Measurements from ENCODE around the gene ANXA6. TPM values are rescaled to one million over a fixed set of nuclear protein-coding genes. Genes with fewer than 3 reads are reported as not detected.
A peak's percentile ranks its signal among the peaks of the same experiment; 100 is the strongest.
"Not testable (repeated sequence)": the region's sequence is repeated elsewhere in the genome, so short reads cannot be mapped to it uniquely, and the experiment has no call there.

Gene ANXA6
- polyA plus RNA-seq (2013, experiment 1 of 2; ENCODE audit: insufficient read length), result 795 TPM
- 750 TPM for polyA plus RNA-seq (2013, experiment 2 of 2; ENCODE audit: insufficient read length)

DNA sequence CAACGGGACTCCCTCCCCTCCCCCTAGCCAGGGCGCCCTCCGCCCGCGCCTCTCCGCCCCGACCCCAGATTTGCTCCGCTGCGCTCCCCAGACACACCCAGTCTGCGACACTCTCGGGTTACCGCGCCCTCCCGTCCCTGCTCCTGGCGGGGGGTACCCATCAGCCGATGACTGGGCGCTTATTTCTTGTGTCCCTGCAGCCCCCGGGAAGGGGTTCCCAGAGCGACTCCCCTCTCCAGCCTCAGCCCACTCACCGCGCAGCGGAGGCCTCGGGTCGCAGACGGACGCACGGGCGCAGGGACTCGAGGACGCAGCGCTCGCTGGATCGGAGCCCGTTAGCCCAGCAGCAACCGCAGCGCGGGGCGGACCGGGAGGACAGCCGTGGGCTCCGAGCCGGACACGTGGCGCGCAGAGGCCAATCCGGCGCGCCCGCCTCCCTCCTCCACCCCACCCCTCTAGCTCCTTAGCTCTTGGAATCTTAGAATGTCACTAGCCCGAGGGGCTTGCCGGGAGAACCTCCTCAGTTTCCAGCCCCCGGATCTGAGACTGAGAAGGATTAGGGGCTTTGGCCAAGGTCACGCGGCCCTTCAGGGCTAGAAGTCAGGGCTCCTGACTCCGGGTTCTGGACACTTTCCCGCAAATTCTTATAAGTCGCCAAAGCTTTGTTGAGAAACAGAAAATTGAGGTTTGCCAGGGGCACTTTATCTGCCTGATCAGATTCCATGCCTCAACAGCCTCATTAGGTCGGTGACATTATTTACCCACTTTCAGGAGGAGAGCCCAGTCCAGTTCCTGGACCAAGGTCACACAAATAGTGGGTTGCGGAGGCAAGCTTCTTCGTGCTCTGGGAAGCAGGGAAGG lies at the start of gene ANXA6:
ANXA6 (minus strand) TSS at position 354 of the 861 bp plus-strand sequence. CDS start 9,878 bp downstream, outside the sequence.
- peak; percentile 86 for DNase-seq

DNA sequence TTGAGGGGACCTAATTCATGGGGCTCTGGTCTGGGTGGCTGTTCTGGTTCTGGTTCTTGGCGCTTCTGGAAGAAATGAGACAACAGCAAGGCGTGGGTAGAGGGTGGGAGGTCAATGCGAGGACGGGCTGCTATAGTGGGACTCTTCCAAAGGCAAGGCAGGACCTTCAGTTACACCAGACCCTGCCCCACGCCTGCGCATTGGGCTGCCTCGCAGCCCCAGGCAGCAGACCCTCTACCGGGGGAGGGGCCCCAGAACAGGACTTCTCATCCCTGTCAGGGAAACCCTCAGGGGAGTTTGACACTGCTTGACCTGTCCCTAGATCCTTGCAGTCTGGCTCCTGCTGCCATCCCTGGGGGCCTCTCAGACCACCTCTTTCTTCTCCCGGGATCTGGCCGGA lies 47.8 kb upstream of the ANXA6 start:
- no peak for DNase-seq

DNA sequence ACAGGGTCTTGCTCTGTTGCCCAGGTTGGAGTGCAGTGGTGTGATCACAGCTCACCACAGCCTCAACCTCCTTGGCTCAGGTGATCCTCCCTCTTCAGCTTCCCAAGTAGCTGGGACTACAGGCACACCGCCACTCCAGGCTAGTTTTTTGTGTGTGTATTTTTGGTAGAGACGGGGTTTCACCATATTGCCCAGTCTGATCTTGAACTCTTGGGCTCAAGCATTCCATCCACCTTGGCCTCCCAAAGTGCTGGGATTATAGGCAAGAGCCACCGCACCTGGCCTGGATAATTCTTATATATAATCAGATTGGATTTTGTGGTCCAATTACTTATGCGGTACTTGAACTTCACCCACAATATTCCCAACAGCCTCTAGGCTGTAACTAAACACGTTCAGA lies 46.5 kb upstream of the ANXA6 start:
- DNase-seq, result no peak

DNA sequence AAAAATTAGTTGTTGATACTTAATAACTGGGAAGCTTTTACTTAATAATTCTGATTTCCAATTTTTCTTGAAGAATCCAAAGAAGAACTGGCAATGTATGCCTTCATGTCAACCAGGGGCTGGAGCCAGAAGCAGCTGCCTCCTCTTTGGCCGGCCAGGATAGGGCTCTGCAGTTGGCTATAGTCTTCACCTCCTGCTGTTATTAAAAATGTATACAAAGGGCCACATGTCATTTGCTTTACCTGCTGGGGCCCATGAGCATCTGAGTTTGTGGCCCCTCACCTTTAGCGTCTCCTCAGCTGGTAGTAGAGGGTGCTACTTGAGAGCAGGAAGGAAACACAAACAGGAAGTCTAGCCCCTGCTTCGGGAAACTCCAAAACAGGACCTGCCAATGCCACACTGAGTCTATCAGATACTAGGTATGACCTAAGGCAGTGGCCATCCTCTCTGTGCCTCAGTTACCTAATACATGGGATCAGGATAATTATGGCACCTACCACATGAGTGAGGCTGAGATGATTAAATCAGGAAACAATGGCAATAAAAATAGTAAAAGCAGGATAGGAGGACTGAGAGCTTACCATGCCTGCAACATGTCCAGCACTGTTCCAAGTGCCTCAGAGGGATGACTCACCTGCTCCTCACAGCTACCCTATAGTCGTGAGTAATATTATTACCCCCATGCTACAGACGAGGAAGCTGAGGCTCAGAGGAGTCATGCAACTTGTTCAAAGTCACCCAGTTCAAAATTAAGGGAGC lies 45.0 kb upstream of the ANXA6 start:
- peak; percentile 69 for DNase-seq

DNA sequence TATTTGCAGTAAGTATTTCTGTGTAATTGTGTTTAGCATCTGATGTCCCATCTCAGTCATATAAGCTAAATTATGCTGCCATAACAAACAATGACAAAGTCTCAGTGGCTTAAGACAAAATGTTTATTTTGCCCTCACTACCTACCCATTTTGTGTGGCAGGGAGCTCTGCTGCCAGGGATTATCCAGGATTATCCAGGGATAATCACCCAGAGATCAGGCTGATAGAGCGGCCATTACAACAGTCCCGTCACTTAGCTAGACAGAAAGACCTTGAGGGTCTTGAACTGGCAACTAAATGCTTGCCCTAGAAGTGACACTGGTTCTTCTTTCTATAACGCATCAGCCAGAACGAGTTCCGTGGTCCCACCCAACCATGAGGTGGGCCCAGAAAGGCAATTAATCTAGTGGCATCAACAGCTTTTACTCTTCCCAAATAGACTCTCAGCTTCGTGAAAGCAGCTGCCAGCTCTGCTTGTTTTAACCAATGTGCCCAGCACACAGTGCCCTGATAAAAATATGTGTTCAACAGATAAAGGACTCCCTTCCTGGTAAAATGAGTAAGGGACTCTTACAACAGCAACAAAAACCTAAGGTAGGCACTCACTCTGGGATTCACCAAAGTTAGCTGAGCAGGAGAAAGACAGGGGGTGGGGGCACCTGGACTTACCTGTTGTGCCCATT lies 43.5 kb upstream of the ANXA6 start:
- no peak for DNase-seq

DNA sequence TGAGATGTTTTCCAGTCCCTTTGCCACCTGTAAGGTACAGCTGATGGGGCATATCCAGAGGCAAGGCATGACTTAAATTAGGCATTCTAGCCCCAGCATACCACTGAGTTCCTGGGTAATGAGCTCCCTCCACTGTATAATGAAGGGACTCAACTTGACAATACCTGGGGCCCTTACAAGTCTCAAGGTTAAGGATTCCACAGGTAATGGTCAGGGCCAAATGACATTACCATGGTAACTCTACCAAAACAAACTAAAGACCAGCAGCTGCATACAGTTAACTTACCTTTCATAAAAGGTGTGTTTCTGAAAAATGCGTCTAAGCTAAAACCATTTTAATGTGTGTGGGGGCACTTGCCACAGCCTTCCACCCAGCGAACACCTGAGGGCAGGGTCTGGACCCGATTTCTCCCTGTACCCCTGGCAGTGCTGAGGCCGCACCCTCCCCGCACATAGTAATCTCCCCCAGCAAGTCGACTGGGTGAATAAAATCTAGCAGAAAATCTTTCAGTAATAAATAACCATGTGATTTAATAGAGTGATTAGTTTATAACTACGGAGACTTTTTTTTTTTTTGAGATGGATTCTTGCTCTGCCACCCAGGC lies 42.1 kb upstream of the ANXA6 start:
- no peak for DNase-seq

DNA sequence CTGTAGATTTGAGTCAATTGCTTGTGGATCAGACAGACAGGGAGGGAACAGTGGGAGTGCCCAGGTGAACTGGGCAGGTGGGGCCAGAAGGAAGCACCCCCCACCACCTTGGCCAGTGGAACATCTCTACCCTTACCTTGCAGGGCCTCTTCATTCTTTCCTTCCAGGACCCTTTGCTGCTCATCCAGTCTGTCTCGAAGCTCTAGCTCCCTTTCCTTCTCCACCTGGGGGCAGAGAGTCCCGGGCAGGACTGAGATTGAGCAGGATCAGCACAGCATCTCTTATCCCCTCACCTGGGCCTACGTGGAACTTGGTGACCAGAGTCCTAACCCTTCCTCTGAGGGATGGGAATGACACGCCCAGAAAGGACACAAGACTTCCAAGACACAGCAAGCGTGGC lies 41.3 kb upstream of the ANXA6 start:
- no peak for DNase-seq

DNA sequence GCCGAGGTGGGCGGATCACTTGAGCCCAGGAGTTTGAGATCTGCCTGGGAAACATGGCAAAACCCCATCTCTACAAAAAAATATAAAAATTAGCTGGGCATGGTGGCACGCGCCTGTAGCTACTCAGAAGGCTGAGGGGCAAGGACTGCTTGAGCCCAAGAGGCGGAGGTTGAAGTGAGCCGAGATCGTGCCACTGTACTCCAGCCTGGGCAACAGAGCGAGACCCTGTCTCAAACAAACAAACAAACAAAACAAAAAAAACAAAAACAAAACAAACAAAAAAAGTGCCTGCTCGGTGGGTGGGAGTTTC lies 39.7 kb upstream of the ANXA6 start:
- DNase-seq, result not testable (repeated sequence)

DNA sequence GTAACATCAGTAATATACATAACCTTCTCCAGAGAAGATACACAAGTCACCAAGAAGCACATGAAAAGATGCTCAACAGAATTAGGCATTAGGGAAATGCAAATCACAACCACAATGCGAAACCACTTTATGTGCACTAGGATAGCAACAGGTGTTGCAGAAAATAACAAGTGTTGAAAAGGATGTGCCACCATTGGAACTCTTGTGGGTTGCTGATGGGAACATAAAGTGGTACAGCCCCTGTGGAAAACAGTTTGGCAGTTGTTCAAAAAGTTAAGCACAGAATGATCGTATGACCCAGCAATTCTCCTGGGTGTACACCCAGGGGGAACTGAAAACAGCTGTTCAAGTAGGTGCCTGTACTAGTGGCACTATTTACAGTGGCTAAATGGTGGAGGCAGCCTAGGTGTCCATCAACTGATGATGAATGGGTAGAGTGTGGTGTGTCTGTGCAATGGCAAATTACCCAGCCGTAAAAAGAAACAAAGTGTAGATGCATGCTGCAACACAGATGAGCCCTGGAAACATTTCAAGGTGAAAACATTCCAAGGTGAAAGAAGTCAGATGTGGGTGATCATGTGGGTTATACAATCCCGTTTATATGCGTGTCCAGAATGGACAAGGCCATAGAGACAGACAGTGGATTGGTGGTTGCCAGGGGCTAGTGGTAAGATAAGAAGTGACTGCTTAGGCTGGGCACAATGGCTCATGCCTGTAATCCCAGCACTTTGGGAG lies 39.1 kb upstream of the ANXA6 start:
- no peak for DNase-seq

DNA sequence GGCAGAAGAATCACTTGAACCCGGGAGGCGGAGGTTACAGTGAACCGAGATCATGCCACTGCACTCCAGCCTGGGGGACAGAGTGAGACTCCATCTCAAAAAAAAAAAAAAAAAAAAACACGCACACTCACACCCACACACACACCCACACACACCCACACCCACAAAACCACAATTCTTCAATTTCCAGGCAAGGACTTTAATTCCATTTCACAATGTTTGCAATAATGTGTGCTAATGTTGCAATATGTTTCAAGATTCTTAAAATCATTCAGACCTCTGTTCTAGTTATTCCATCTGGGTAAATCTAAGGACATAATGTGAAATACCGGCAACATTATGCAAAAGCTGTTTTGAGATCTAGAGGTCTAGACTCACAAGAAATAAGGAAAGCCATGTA lies 38.0 kb upstream of the ANXA6 start:
- no peak for DNase-seq

DNA sequence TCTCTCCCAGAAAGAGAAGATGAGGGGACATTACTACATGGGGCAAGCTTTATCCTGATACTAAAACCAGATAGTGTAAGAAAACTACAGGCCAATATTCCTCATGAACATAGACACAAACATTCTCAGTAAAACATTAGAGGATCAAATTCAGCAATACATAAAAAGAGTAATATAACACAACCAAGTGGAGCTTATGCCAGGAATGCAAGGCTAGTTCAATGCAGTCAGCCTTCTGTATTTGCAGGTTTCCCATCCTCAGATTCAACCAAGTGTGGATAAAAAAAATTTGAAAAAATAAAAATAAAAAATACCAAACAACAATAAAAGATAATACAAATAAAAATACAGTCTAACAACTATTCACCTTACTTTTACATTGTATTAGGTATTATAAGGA lies 35.0 kb upstream of the ANXA6 start:
- no peak for DNase-seq

DNA sequence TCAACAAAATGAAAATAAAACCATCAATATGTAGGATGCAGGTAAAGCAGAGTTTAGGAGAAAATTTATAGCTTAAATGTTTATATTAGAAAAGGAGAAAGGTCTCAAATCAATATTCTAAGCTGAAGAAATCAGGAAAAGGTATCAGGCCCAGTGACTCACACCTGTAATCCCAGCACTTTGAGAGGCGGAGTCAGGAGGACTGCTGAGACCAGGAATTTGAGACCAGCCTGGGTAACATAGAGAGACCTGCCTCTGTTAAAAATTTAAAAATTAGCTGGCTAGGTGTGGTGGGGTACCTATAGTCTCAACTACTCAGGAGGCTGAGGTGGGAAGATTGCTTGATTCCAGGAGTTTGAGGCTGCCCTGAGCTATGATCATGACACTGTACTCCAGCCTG lies 34.1 kb upstream of the ANXA6 start:
- no peak for DNase-seq

DNA sequence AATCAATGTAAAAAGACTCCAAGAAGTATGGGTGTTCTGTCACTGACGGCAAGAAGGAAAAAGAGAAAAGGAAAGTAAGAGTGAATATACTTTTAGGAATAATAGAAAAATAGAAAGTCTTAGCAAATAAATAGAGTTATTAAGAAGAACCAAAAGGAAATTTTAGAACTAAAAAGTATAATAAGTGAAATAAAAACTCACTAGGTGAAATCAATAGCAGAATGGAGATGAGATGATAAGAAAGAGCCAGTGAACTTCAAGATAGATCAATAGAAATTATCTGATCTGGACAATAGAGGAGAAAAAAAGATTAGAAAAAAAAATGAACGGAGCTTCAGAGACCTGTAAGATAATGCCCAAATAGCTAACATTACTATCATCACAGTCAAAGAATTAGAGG lies 31.6 kb upstream of the ANXA6 start:
- no peak for DNase-seq

DNA sequence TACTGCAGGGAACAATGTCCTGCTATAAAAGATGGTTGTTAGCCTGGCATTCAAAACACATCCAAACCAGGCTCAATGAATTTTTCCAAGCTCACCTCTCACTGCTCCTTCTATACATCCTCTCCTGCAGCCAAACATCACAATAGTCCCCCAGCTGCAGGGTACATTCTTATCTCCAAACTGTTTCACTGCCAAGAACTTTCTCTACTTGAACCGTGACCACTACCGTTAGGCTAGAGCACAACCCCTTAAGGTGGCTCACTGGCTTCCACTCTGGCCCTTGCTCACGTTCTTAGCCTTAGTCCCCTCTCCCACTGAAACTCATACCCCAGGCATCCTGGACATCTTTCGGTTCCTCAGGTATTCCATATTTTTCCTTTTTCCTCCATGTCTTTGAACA lies 29.0 kb upstream of the ANXA6 start:
- DNase-seq, result no peak

DNA sequence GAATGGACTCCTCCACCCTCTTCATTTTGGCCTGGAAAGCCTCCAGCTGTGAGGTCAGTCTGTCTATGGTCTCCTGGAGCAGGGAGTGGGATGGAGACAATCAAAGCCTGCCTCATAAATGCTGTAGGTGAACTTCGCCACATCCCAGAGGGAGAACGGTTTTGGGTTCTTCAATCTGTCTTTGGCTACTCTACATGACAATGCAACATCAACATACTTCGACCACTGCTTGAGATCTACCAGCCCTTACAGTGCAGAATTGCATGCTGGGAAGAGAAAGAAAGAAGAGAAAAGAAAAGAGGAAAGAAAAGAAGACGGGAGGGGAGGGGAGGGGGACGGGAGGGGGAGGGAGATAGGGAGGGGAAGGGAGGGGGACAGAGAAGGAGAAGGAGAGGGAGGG lies 28.5 kb upstream of the ANXA6 start:
- DNase-seq, result no peak

DNA sequence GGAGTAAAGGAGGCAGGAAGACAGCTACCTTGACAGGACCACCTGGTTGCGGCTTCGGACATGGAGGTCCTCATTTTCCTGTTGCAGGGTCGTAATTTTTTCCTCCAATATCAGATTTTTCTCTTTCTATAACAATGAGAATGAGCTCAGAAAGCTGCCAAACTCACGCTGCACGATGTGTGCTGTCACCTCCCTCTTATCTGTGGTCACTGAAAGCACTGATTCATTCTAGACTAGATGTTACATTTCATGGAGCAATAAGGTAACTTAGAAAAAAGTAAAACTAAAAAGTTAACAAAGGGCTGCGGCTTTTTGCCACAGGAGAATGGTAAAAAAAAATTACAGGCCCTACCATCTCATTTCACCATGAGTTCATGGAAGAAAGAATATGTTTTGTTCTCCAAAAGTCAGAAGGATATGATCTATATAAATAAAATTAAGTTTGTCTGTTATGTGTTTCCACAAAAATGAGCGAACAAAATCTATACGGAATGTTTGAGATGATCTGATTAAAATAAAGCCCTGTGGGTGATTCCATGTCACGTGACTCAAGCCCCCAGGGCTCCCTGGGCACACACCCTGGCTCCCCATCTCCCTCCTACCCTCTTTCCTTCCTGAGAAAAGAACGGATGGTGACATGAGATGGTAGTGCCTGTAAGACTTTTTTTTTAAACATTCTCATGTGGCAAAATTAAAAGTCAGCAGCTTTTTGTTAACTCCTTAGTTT lies 26.9 kb upstream of the ANXA6 start:
- DNase-seq, result no peak

DNA sequence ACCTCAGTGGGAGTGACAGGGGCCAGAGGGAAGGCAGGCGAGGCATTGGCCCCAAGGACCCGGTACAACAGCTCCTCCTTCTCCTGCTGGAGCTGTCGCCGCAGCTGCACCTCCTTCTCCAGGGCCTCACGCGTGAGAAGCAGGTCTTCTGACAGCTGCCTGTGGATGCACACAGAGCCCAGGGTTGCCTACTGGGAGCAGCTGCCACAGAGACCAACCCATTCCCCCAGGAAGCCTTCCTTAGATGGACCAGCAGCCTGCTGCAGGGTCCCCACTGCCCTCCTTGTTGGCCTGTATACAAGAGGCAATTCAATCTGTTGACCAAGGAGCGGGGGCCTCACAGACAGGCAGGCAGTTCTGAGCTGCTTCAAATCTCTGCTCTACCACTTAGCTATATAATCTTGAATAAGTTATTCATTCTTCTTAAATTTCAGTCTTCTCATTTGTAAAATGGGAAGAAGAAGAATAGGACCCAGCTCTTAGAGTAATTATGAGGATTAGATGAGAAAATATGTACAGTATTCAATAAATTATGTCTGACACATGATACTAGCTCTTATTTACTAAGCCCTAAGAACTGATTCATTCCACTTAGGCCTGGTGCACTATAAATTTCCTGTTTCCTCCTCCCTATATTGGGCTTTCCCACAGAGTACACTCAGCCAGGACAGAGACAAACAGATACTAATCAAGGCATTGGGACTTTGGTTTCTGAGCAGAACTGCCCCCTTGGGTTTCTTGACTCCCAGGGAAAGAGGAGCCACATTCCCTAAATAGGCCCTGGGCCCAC lies 26.1 kb upstream of the ANXA6 start:
- DNase-seq, result peak; percentile 5

DNA sequence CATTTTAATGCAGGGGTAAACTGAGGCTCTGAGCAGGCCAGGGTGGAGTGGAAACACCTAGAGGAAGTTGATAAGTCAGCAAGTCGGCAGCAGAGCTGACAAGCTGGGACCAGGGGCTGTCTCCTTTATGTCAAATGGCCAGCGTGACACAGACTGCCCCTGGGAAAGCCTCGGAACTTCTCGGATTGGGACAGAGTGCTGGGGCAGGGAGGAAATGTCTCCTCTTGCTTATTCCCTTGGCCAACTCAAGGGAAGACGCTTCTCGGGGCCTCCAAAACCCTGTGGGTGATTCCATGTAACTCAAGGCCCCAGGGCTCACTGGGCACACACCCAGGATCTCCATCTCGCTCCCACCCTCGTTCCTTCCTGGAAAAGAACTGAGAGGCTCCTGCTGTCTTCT lies 25.4 kb upstream of the ANXA6 start:
- DNase-seq, result no peak

DNA sequence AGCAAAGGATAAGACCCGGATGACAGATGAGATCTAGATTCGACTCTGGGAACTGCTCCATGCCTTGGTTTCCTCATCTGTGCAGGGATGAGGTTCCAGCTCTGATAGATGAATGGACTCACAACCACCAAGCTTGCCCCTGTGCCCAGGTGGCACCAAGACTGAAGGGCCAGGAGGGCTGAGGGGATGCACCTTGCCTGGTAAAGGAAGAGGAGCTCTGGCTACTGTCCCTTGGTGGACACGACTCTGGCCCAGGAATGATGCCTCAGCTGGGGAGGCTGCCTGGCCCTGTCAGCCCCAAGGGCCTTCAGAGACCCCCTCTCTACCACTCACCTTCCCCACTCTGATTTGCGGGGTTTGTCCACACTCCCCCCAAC lies 24.9 kb upstream of the ANXA6 start:
- DNase-seq, result no peak

DNA sequence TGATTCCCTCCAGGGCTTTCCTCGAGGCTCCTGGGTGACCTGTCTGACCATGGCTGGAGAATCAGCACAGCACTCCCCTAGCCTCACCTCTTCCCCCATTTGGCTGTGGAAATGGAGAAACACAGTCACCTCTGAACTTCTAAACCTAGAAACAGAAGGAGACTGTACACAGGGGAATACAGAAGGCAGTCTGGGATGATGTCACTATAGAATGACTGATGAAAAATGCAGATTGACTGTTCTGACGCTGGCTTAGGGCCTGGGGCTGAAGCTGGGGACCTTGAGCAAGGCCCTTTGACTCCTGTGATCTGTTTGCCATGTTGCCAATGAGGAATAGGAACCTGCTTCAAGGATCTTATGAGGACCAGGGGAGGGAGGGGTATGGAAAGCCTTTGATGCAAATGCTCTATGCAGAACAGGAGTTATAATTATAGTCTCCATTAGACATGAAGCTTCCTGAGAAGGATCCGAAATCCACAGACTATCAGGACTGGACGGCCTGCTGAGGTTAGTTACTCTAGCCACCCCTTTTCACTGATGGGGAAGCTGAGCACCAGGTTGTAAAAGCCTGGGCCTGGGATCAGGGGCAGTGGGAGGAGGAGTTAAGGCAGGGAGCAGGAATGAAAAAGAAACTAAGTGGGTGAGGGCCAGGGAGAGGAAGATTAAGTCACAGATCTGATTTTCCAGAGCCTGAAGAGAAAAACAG lies 24.4 kb upstream of the ANXA6 start:
- no peak for DNase-seq

Data from fibroblast of skin of back (primary cell).